ENCODE measurements around the gene BANF1. TPM values are rescaled to one million over a fixed set of nuclear protein-coding genes. Genes with fewer than 3 reads are reported as not detected.
A peak's percentile ranks its signal among the peaks of the same experiment; 100 is the strongest.

The BANF1 gene
- total and polyA plus RNA-seq, 10 of the 15 experiments (the other 5 are each of a cell fraction or from before 2014, with no cell fraction given), result 99.0 to 574 (median 297) TPM

DNA sequence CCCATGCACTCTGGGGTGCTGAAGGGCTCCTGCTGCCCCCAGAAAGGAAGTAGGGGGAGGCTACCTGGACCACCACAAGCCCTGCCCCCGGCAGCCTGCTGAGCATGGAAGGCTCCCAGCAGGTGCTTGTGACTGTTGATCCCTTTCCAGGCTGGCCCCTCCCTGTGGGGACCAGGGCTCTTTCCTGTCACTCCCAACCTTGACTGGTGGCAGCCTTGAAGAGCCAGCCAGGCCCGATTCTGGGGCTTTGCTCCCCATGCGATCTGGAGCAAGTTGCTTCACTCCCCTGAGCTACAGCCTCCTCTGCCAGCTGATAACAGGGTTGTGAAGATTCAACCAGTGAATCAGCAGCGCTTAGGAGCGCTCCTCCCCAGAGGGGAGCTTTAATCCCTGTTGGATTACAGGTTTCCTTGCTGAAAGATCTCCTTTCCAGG, 4.9 kb downstream of the BANF1 start:
- SMC1A ChIA-PET (ENCODE audit: uncharacterized antibody, unreplicated experiment), result no interaction called here
- POLR2A ChIA-PET, result no interaction called here
- FAIRE-seq, result no peak

More for the DNA sequence above, 4.9 kb downstream of the BANF1 start:
- RAD21 ChIA-PET (ENCODE audit: unreplicated experiment), result interaction anchor here (0.6 kb wide), 1 partner anchor 53 kb away, joined by 4 read pairs; no protein-coding TSS in a partner anchor
- CTCF ChIA-PET, result interaction anchor here (0.9 kb wide), 1 partner anchor 133 kb away, joined by 3 read pairs; no protein-coding TSS in a partner anchor
- Histone ChIP-seq H3K79me2 (ENCODE audit: control insufficient read depth, insufficient read depth, low read length) (peaks cover 13% of the 10 kb centered on the region), H3K4me3 (no peak overlapping the region), H3K36me3 (ENCODE audit: control insufficient read depth in 2 of 2, insufficient read depth in 2 of 2, low read length in 1 of 2) (peaks cover 2 to 4% of the 10 kb centered on the region in 2 experiments; a peak in 1 of 4 replicates), H3K27me3 (replicated peaks in 1 of 2; ENCODE audit: control insufficient read depth in 2 of 2, insufficient read depth in 2 of 2, low read length in 1 of 2) (peaks cover 3 to 6% of the 10 kb centered on the region in 2 experiments; a peak in 2 of 4 replicates), H4K20me1 (ENCODE audit: control insufficient read depth, insufficient read depth) (no peaks in the 10 kb centered on the region), H3K9me3 (replicated peaks; ENCODE audit: control insufficient read depth, insufficient read depth, low read length) (no peaks in the 10 kb centered on the region), H2AFZ (ENCODE audit: control insufficient read depth, low read depth, low read length) (no peak overlapping the region), H3K9ac (ENCODE audit: control insufficient read depth, insufficient read depth, low read length) (no peak overlapping the region), H3K27ac (ENCODE audit: control insufficient read depth, insufficient read depth) (no peak overlapping the region), H3K4me2 (ENCODE audit: control insufficient read depth, insufficient read depth) (no peak overlapping the region), H3K4me1 (ENCODE audit: control insufficient read depth, insufficient read depth, low read length) (peaks cover 8% of the 10 kb centered on the region)
- ATAC-seq, result no peak
- BruUV-seq (replicated peaks), result no TSS peak
- in situ Hi-C loops (cut with MboI), result no loop called here
- WGBS (ENCODE audit: insufficient coverage, insufficient replicate concordance, low lambda C conversion rate, missing lambda C conversion rate), result 88% methylated on average over 5 of the region's 5 CpGs
- intact Hi-C loops (cut with micrococcal nuclease; ENCODE audit: unreplicated experiment), result no loop called here
- no peak for DNase-seq (ENCODE audit: low read depth, low spot score)
- TF ChIP-seq POLR2A (IDR thresholded peaks at IDR 0.05; ENCODE audit: low read depth, low read length), result peak; percentile 45
- no peak for TF ChIP-seq FOXK2 (IDR thresholded peaks at IDR 0.05)
- TF ChIP-seq, protein P1, sequence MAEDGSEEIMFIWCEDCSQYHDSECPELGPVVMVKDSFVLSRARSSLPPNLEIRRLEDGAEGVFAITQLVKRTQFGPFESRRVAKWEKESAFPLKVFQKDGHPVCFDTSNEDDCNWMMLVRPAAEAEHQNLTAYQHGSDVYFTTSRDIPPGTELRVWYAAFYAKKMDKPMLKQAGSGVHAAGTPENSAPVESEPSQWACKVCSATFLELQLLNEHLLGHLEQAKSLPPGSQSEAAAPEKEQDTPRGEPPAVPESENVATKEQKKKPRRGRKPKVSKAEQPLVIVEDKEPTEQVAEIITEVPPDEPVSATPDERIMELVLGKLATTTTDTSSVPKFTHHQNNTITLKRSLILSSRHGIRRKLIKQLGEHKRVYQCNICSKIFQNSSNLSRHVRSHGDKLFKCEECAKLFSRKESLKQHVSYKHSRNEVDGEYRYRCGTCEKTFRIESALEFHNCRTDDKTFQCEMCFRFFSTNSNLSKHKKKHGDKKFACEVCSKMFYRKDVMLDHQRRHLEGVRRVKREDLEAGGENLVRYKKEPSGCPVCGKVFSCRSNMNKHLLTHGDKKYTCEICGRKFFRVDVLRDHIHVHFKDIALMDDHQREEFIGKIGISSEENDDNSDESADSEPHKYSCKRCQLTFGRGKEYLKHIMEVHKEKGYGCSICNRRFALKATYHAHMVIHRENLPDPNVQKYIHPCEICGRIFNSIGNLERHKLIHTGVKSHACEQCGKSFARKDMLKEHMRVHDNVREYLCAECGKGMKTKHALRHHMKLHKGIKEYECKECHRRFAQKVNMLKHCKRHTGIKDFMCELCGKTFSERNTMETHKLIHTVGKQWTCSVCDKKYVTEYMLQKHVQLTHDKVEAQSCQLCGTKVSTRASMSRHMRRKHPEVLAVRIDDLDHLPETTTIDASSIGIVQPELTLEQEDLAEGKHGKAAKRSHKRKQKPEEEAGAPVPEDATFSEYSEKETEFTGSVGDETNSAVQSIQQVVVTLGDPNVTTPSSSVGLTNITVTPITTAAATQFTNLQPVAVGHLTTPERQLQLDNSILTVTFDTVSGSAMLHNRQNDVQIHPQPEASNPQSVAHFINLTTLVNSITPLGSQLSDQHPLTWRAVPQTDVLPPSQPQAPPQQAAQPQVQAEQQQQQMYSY (CRISPR knock-in tag; IDR thresholded peaks at IDR 0.05), result no peak
